HCT116 (cell line): ENCODE measurements around the gene TEX2. TPM values are rescaled to one million over a fixed set of nuclear protein-coding genes. Genes with fewer than 3 reads are reported as not detected.

Experiments
- ATAC-seq: fragments of 200-7000 bp; cut with Tn5 transposase; 2 replicates; pipeline ENCODE4 v1.9.1; 2020; ENCODE audit warnings: mild to moderate bottlenecking, moderate library complexity
- BruUV-seq: library from RNA; stranded (reverse); fragments of 400-500 nt; replicated peaks from 2 replicates; lab custom pipeline; 2021; lab: Mats Ljungman, UMichigan
- CTCF ChIA-PET: fragments of 300-600 bp; sonication (Branson Sonifier 250); formaldehyde crosslinking; loops from one replicate; lab custom pipeline; 2021; ENCODE audit warnings: antibody characterized with exemption; lab: Charles Lee
- POLR2A ChIA-PET: fragments of 300-600, 350-600 bp; sonication (Branson Sonifier 250); formaldehyde crosslinking; loops from one replicate; lab custom pipeline; 2021; ENCODE audit warnings: antibody characterized with exemption; lab: Charles Lee
- RAD21 ChIA-PET, 2 experiments: fragments of 300-600 bp; sonication (Branson Sonifier 250); formaldehyde crosslinking; loops; one replicate each; lab custom pipeline; 2023; ENCODE audit warnings: low total read pairs in 2 of 2; ENCODE audit not compliant: uncharacterized antibody in 2 of 2, unreplicated experiment in 2 of 2, low non-redundant PET in 1 of 2; lab: Charles Lee
- DNase-seq: peaks from one replicate; pipeline ENCODE4 v3.0.0-alpha.2; 2010; ENCODE audit warnings: low read depth, low spot score
- H2AFZ ChIP-seq: fragments of 200-600 bp; shearing (Covaris generic), sonication (generic); 2 replicates; pipeline ENCODE4 v1.6.1; 2017; ENCODE audit warnings: low read depth, mixed run types, mixed read lengths, antibody characterized with exemption, low read length; ENCODE audit not compliant: poor library complexity, severe bottlenecking
- H3K27ac ChIP-seq: 2 replicates; pipeline ENCODE4 v1.5.1; 2012; ENCODE audit warnings: low read depth, low read length
- H3K27me3 ChIP-seq: fragments of 200-600 bp; sonication (generic); 2 replicates; pipeline ENCODE4 v1.6.1; 2016; ENCODE audit warnings: mixed run types, low read length, mixed read lengths; ENCODE audit not compliant: insufficient read depth
- H3K36me3 ChIP-seq, 2 experiments: fragments of 200-500 bp in 1 of 2; fragments of 200-600 bp in 1 of 2; sonication (Bioruptor generic) in 1 of 2; sonication (generic) in 1 of 2; 2 replicates each; pipeline versions ENCODE4 v1.5.1 to v1.6.1; 2014 to 2016; ENCODE audit warnings: low read length in 2 of 2, inconsistent platforms in 1 of 2, mixed read lengths in 1 of 2, mixed run types in 1 of 2; ENCODE audit not compliant: insufficient read depth in 2 of 2, control insufficient read depth in 1 of 2
- H3K4me1 ChIP-seq, 2 experiments: fragments of 200-600 bp in 1 of 2; sonication (generic) in 1 of 2; 2 replicates each; pipeline versions ENCODE4 v1.5.1 to v1.6.1; 2012 to 2017; ENCODE audit warnings: low read length in 2 of 2, inconsistent platforms in 1 of 2, mild to moderate bottlenecking in 1 of 2, mixed read lengths in 1 of 2, mixed run types in 1 of 2, moderate library complexity in 1 of 2; ENCODE audit not compliant: insufficient read depth in 2 of 2, control insufficient read depth in 1 of 2
- H3K4me2 ChIP-seq: fragments of 200-600 bp; sonication (generic); 2 replicates; pipeline ENCODE4 v1.6.1; 2017; ENCODE audit warnings: mixed run types, low read length, mixed read lengths
- H3K4me3 ChIP-seq, 2 experiments: fragments of 200-600 bp in 1 of 2; sonication (generic) in 1 of 2; replicated peaks in 1 of 2; 2 replicates each; pipeline ENCODE4 v1.5.1; 2011 to 2016; ENCODE audit warnings: low read length in 2 of 2, control low read depth in 1 of 2, low read depth in 1 of 2, mild to moderate bottlenecking in 1 of 2, mixed read lengths in 1 of 2, mixed run types in 1 of 2
- H3K79me2 ChIP-seq: fragments of 200-600 bp; sonication (generic); 2 replicates; pipeline ENCODE4 v1.6.1; 2017; ENCODE audit warnings: mild to moderate bottlenecking, mixed run types, low read length, moderate library complexity, mixed read lengths; ENCODE audit not compliant: insufficient read depth
- H3K9ac ChIP-seq: fragments of 200-600 bp; sonication (generic); 2 replicates; pipeline ENCODE4 v1.6.1; 2016; ENCODE audit warnings: low read length, mixed read lengths
- H3K9me2 ChIP-seq: fragments of 200-600 bp; sonication (generic), shearing (Covaris generic); 2 replicates; pipeline ENCODE4 v1.6.1; 2017; ENCODE audit warnings: mixed run types, mild to moderate bottlenecking, moderate library complexity; ENCODE audit not compliant: insufficient read depth
- H3K9me3 ChIP-seq, 2 experiments: fragments of 200-500 bp in 1 of 2; fragments of 200-600 bp in 1 of 2; sonication (Bioruptor generic) in 1 of 2; sonication (generic) in 1 of 2; 2 replicates each; pipeline ENCODE4 v1.6.1; 2014 to 2017; ENCODE audit warnings: low read length in 2 of 2, mixed read lengths in 2 of 2, inconsistent platforms in 1 of 2, low read depth in 1 of 2, mild to moderate bottlenecking in 1 of 2, mixed run types in 1 of 2, moderate library complexity in 1 of 2; ENCODE audit not compliant: control insufficient read depth in 1 of 2, insufficient read depth in 1 of 2
- H4K20me1 ChIP-seq: fragments of 200-600 bp; sonication (generic), shearing (Covaris generic); 2 replicates; pipeline ENCODE4 v1.6.1; 2017; ENCODE audit warnings: mixed run types, mild to moderate bottlenecking, moderate library complexity; ENCODE audit not compliant: insufficient read depth
- EGR1 ChIP-seq: IDR thresholded peaks from 2 replicates; pipeline ENCODE4 v1.6.1; 2012; ENCODE audit warnings: low read depth
- ELF1 ChIP-seq: IDR thresholded peaks from 2 replicates; pipeline ENCODE4 v1.6.1; 2012; ENCODE audit warnings: low read depth, borderline replicate concordance
- EZH2 ChIP-seq: fragments of 200-600 bp; sonication (generic); IDR thresholded peaks from 2 replicates; pipeline ENCODE4 v1.6.1; 2017; ENCODE audit warnings: antibody characterized with exemption, mixed run types
- EZH2phosphoT487 ChIP-seq: fragments of 200-600 bp; IDR thresholded peaks from 2 replicates; pipeline ENCODE4 v1.6.1; 2018; ENCODE audit warnings: antibody characterized with exemption, borderline replicate concordance
- FOSL1 ChIP-seq: IDR thresholded peaks from 2 replicates; pipeline ENCODE4 v1.6.1; 2012; ENCODE audit warnings: low read depth
- JUND ChIP-seq: IDR thresholded peaks from 2 replicates; pipeline ENCODE4 v1.6.1; 2012
- POLR2A ChIP-seq: IDR thresholded peaks from 2 replicates; pipeline ENCODE4 v1.7.0; 2011; ENCODE audit warnings: borderline replicate concordance; ENCODE audit not compliant: insufficient read depth, insufficient read length; ENCODE audit errors: extremely low read depth
- RAD21 ChIP-seq: IDR thresholded peaks from 2 replicates; pipeline ENCODE4 v1.6.1; 2012; ENCODE audit warnings: low read depth, mild to moderate bottlenecking
- SIN3A ChIP-seq: IDR thresholded peaks from 2 replicates; pipeline ENCODE4 v1.6.1; 2012; ENCODE audit warnings: low read depth
- TCF7L2 ChIP-seq: IDR thresholded peaks from 2 replicates; pipeline ENCODE4 v1.7.0; 2011; ENCODE audit warnings: borderline replicate concordance, inconsistent platforms; ENCODE audit not compliant: insufficient read depth, insufficient read length; ENCODE audit errors: extremely low read depth
- YY1 ChIP-seq: IDR thresholded peaks from 2 replicates; pipeline ENCODE4 v1.6.1; 2011; ENCODE audit warnings: low read length, low read depth, moderate library complexity, mild to moderate bottlenecking; ENCODE audit not compliant: insufficient replicate concordance; ENCODE audit errors: extremely low read depth
- ZNF274 ChIP-seq: fragments of 200-500 bp; sonication (Bioruptor generic); IDR thresholded peaks from 2 replicates; pipeline ENCODE4 v1.6.1; 2014; ENCODE audit warnings: mild to moderate bottlenecking, low read depth, low read length, inconsistent platforms
- intact Hi-C: fragments of 100-400 bp; cut with micrococcal nuclease; formaldehyde crosslinking; loops from 2 replicates; pipeline ENCODE4 v1.10.0; 2022
- total RNA-seq: library from RNA; stranded (reverse); gene quantifications from one replicate; pipeline ENCODE4 v1.2.1, GENCODE V29; 2021; ENCODE audit not compliant: unreplicated experiment
- TF ChIP-seq, protein P1 (sequence below): IDR thresholded peaks from 2 replicates; pipeline ENCODE4 v1.6.1; 2012

TEX2 gene
- total RNA-seq, 1 experiment from 2014 or later, result 24.6 TPM

DNA sequence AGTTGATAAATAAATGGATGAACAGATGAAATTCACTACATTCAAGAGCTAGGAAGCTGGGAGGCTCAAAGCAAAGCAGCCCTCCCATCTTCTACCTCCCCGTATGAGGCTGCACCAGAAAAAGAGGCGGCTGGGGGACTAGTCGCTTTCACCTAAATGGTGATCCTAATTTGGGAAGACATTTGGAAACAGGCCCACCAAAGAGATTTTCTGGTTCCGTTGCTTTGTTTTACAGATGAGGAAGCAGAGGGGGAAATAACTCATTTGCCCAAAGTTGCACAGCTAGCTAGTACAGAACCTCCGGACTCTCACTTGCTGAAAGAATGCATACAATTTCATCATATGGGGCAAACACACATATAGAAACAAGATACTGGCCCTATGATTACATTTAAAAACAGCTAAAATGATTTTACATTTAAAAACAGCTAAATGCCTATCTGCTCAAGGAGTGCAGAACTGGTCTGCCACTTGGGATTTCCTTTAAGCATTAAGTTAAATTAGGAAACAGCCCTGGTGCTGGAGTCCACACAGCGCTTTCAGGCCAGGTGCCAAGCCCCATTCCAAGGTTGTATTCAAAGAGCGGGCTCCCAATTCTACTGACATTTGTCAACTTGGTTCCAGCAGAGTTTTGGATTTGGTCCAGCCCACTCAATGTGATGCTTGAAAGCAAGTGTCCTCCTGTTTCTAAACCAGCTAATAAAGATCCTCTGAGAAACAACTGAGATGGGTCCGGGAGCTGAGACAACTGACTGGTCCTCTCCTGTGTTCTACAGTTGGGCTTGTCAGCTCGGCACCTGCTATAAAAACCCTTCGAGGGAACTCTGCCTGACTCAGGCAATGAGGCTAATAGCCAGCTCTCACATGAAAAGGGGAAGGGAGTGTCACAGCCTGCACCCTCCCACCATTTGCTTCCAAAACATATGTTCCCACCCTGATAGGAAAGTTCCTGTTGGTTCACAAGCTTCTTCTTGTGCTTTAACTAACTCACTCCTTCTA lies 144.8 kb downstream of the TEX2 start:
- Histone ChIP-seq H4K20me1 (no peaks in the 10 kb centered on the region), H3K27me3 (no peaks in the 10 kb centered on the region), H3K9me3 (no peaks in the 10 kb centered on the region), H2AFZ (no peak overlapping the region), H3K4me1 (no peaks in the 10 kb centered on the region; a peak in 1 of 4 replicates), H3K4me3 (no peak overlapping the region), H3K27ac (no peak overlapping the region), H3K4me2 (no peak overlapping the region), H3K9me2 (no peaks in the 10 kb centered on the region), H3K36me3 (no peaks in the 10 kb centered on the region), H3K9ac (no peak overlapping the region), H3K79me2 (peaks cover 15% of the 10 kb centered on the region; the same call in 1 of the 2 replicates)
- RAD21 ChIA-PET, result no interaction called here
- BruUV-seq, result no TSS peak
- POLR2A ChIA-PET, result interaction anchor here (0.9 to 1.7 kb wide), 5 partner anchors 11 to 44 kb away, joined by 3 to 5 read pairs (median 3); partner anchors contain the start of gene ERN1
- CTCF ChIA-PET, result interaction anchor here (1.2 to 1.5 kb wide), 3 partner anchors 16 to 89 kb away, joined by 3 to 6 read pairs (median 4); no protein-coding TSS in a partner anchor
- intact Hi-C loops, result no loop called here
- no peak for ATAC-seq
- no peak for DNase-seq
- TF ChIP-seq SIN3A (no peak), ELF1 (no peak), EGR1 (no peak), EZH2 (no peak), FOSL1 (no peak), YY1 (no peak), EZH2phosphoT487 (no peak), ZNF274 (no peak), JUND (no peak), RAD21 (no peak), POLR2A (no peak), TCF7L2 (no peak)
- TF ChIP-seq, protein P1, sequence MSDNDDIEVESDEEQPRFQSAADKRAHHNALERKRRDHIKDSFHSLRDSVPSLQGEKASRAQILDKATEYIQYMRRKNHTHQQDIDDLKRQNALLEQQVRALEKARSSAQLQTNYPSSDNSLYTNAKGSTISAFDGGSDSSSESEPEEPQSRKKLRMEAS, result no peak
